Kidney (tissue), 14 donors: ENCODE measurements around the gene TVP23A. TPM values are rescaled to one million over a fixed set of nuclear protein-coding genes. Genes with fewer than 3 reads are reported as not detected.

ENCODE experiments used
- DNase-seq, 5 donors: peaks; one replicate each; pipeline ENCODE4 v3.0.0-alpha.2; 2013 to 2020
- FAIRE-seq: peaks from 2 replicates; lab custom pipeline; 2012; peaks lifted over from hg19 to GRCh38; lab: Jason Lieb, UNC
- H3K27ac ChIP-seq, 2 donors: one replicate each; pipeline ENCODE4 v1.7.0; 2013; ENCODE audit warnings: low read depth in 2 of 2, low read length in 2 of 2, inconsistent platforms in 1 of 2
- H3K27me3 ChIP-seq: one replicate; pipeline ENCODE4 v1.7.1; 2013; ENCODE audit warnings: low read length, inconsistent platforms; ENCODE audit not compliant: control insufficient read depth, insufficient read depth
- H3K36me3 ChIP-seq, 3 donors: one replicate each; pipeline versions ENCODE4 v1.7.0 to v1.7.1; 2013; ENCODE audit warnings: low read length in 3 of 3, control low read depth in 1 of 3, inconsistent platforms in 1 of 3; ENCODE audit not compliant: insufficient read depth in 3 of 3, control insufficient read depth in 2 of 3
- H3K4me1 ChIP-seq, 3 donors: one replicate each; pipeline versions ENCODE4 v1.7.0 to v1.7.1; 2013; ENCODE audit warnings: low read length in 3 of 3, inconsistent platforms in 1 of 3, low read depth in 1 of 3; ENCODE audit not compliant: control insufficient read depth in 2 of 3, insufficient read depth in 2 of 3
- H3K4me3 ChIP-seq, 3 donors: one replicate each; pipeline versions ENCODE4 v1.7.0 to v1.8.1; 2013; ENCODE audit warnings: low read length in 3 of 3, control low read depth in 1 of 3, inconsistent platforms in 1 of 3
- H3K9ac ChIP-seq, 3 donors: one replicate each; pipeline versions ENCODE4 v1.7.0 to v1.7.1; 2013; ENCODE audit warnings: low read length in 3 of 3, control low read depth in 1 of 3, inconsistent platforms in 1 of 3
- H3K9me3 ChIP-seq, 3 donors: one replicate each; pipeline versions ENCODE4 v1.7.0 to v1.7.1; 2013; ENCODE audit warnings: low read length in 3 of 3, control low read depth in 1 of 3, inconsistent platforms in 1 of 3; ENCODE audit not compliant: control insufficient read depth in 2 of 3, insufficient read depth in 1 of 3
- intact Hi-C: fragments of 100-400 bp; cut with DNase I; formaldehyde crosslinking; loops from one replicate; pipeline ENCODE4 v1.11.1; 2022
- polyA plus RNA-seq: library from polyadenylated mRNA; stranded (reverse); fragments of 350-450 nt; fragmentation: Illumina TruSeq; extraction: RNeasy Lipid Tissue Mini Kit (QIAGEN cat#74804); gene quantifications from one replicate; pipeline ENCODE4 v1.2.3, GENCODE V29; 2014; ENCODE audit warnings: low read depth, low replicate concordance; ENCODE audit not compliant: insufficient read depth
- total RNA-seq: library from RNA; stranded (reverse); fragmentation: NEBNext Ultra II Directional; extraction: Animal tissue kit (Norgen Biotek cat#: 25700); gene quantifications from one replicate; pipeline ENCODE4 v1.2.1, GENCODE V29; 2021
- TF ChIP-seq, protein P1 (sequence below): IDR thresholded peaks from 3 replicates; pipeline ENCODE4 v1.5.1; 2012; ENCODE audit warnings: mild to moderate bottlenecking, moderate library complexity, borderline replicate concordance; ENCODE audit not compliant: insufficient read depth; ENCODE audit errors: extremely low read depth
- donor health status: control.
- donor health status: control.
- donor health status: control.
- donor health status: control.
- donor health status: control.
- donor health status: DM: yes; HTN: yes; CAD: no.
- donor health status: Normal renal cell carcinoma (clear cell type).

TVP23A gene
- total and polyA plus RNA-seq, 2 donors from 2014 or later = 0.19 TPM; not detected in 1

DNA sequence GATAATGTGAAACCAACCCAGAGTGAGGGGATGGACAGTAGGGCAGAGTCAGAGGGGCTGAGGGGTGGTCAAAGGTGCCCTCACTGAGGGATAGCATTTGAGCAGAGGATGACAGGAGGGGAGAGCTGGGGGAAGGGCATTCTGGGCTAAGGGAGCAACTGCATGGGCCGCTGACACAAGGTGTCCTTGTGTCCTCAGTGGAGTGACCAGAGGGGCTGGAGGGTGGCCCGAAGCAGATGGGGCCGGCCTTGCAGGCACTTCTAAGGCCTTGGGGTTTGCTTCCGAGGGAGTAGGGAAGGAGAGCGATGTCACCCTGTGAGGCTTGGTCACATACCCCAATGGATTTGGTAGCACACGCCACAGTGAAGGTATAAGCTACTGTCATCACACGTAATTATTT, 64.9 kb downstream of the TVP23A start:
- DNase-seq (no peak), FAIRE-seq (no peak)
- Histone ChIP-seq H3K9me3 (no peaks in the 10 kb centered on the region), H3K4me3 (no peak overlapping the region), H3K27ac (no peak overlapping the region), H3K9ac (no peak overlapping the region), H3K27me3 (no peaks in the 10 kb centered on the region), H3K4me1 (no peaks in the 10 kb centered on the region), H3K36me3 (peaks cover 7 to 42% (median 26%) of the 10 kb centered on the region in 3 donors)
- intact Hi-C loops = no loop called here
- TF ChIP-seq, protein P1, sequence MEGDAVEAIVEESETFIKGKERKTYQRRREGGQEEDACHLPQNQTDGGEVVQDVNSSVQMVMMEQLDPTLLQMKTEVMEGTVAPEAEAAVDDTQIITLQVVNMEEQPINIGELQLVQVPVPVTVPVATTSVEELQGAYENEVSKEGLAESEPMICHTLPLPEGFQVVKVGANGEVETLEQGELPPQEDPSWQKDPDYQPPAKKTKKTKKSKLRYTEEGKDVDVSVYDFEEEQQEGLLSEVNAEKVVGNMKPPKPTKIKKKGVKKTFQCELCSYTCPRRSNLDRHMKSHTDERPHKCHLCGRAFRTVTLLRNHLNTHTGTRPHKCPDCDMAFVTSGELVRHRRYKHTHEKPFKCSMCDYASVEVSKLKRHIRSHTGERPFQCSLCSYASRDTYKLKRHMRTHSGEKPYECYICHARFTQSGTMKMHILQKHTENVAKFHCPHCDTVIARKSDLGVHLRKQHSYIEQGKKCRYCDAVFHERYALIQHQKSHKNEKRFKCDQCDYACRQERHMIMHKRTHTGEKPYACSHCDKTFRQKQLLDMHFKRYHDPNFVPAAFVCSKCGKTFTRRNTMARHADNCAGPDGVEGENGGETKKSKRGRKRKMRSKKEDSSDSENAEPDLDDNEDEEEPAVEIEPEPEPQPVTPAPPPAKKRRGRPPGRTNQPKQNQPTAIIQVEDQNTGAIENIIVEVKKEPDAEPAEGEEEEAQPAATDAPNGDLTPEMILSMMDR = no peak

DNA sequence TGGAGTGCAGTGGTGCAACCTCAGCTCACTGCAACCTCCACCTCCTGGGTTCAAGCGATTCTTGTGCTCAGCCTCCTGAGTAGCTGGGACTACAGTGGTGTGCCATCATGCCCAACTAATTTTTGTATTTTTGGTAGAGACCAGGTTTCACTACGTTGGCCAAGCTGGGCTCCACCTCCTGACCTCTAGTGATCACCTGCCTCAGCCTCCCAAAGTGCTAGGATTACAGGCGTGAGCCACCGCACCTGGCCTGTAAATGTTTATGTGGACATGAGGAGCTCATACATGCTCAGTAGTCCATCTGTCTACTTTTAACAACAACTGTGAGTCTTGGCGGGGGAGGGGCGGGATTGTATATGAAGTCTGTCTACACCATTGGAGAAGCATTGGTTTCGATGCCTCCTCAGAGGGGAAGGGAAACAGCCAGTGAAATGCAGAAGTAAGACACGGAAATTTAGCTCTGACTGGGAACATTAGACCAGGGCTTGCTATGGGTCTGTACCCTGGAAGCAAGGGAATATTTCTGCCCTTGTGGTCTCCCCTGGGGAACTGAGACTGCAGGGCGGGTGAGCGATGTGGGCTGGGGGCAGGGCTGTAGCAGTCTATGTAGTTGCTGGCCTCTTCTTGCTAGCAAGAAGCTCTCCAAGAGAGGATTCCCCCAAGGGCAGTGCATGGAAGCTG, 65.6 kb downstream of the TVP23A start:
- no peak overlapping the region for H3K27ac ChIP-seq
- peaks cover 7 to 41% (median 22%) of the 10 kb centered on the region in 3 donors for H3K36me3 ChIP-seq
- no peaks in the 10 kb centered on the region for H3K9me3 ChIP-seq
- intact Hi-C loops = no loop called here
- H3K4me1 ChIP-seq = no peaks in the 10 kb centered on the region
- DNase-seq (peak in 1 of 5 donors; percentile 23), FAIRE-seq (no peak)
- no peaks in the 10 kb centered on the region for H3K27me3 ChIP-seq
- H3K9ac ChIP-seq = no peak overlapping the region
- H3K4me3 ChIP-seq = no peak overlapping the region
- TF ChIP-seq, protein P1 = no peak

DNA sequence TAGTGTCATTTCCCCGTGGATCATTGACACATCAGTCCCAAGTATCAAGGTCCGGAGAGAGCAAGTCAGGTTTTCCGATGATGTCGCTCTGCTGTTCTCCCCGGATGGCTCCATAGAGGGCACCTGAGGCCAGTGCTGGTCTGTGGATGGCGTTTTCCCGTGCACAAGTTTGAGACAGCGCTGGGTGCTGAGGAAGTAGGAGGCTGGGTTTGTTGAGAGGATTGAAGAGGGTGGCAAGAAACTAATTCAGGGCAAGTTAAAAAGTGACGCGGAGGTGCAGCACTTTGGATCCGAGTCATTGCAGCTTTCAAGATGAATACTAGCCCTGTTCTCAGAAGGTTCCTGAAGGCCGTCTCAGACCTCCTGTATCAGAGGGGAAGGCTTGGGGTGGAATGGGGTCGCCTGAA, 67.3 kb downstream of the TVP23A start:
- no peaks in the 10 kb centered on the region for H3K27me3 ChIP-seq
- no peak for FAIRE-seq
- intact Hi-C loops = no loop called here
- TF ChIP-seq, protein P1 = no peak
- DNase-seq = no peak
- H3K4me1 ChIP-seq = no peaks in the 10 kb centered on the region
- H3K27ac ChIP-seq = no peak overlapping the region
- H3K9me3 ChIP-seq = no peaks in the 10 kb centered on the region
- H3K9ac ChIP-seq = no peak overlapping the region
- H3K4me3 ChIP-seq = no peak overlapping the region
- peaks cover 2 to 27% (median 10%) of the 10 kb centered on the region in 3 donors for H3K36me3 ChIP-seq

GRCh38 chr16:10750793-10751192, 67.8 kb downstream of the TVP23A start:
- Histone ChIP-seq H3K9me3 (no peaks in the 10 kb centered on the region), H3K4me1 (no peaks in the 10 kb centered on the region), H3K4me3 (no peak overlapping the region), H3K36me3 (peaks cover 2 to 27% (median 13%) of the 10 kb centered on the region in 3 donors), H3K27me3 (no peaks in the 10 kb centered on the region), H3K27ac (no peak overlapping the region), H3K9ac (no peak overlapping the region)
- FAIRE-seq (no peak), DNase-seq (no peak)
- TF ChIP-seq, protein P1 = no peak
- intact Hi-C loops = no loop called here
